Brain microvascular endothelial cell (primary cell): ENCODE data around the gene ALX4.

Experiments
- DNase-seq: peaks from one replicate; pipeline ENCODE4 v3.0.0-alpha.2; 2020
- H3K27ac ChIP-seq: fragments of 250-450 bp; sonication (Bioruptor Pico); 2 replicates; pipeline ENCODE4 v1.5.1; 2020; ENCODE audit warnings: mild to moderate bottlenecking, moderate library complexity
- H3K27me3 ChIP-seq: fragments of 250-450 bp; sonication (Bioruptor Pico); replicated peaks from 2 replicates; pipeline ENCODE4 v1.5.1; 2020; ENCODE audit warnings: mild to moderate bottlenecking
- H3K36me3 ChIP-seq: fragments of 250-450 bp; sonication (Bioruptor Pico); replicated peaks from 2 replicates; pipeline ENCODE4 v1.5.1; 2020; ENCODE audit warnings: mild to moderate bottlenecking
- H3K4me3 ChIP-seq: 2 replicates; pipeline ENCODE4 v1.5.1; 2011; ENCODE audit warnings: low read depth, mild to moderate bottlenecking, control low read depth, low read length, moderate library complexity
- CTCF ChIP-seq: IDR thresholded peaks from 2 replicates; pipeline ENCODE4 v1.5.1; 2011; ENCODE audit warnings: low read depth, mild to moderate bottlenecking, moderate library complexity, low read length, control low read depth, inconsistent platforms; ENCODE audit errors: missing control alignments
- in situ Hi-C: cut with HindIII; loops from 2 replicates; pipeline ENCODE4 v1.10.0; 2017; ENCODE audit warnings: low sequenced_read_pairs, low pct_ligation_motif_present

ALX4 gene

GRCh38 chr11:44340656-44341055 is 30.7 kb upstream of the ALX4 start:
- in situ Hi-C loops: no loop called here
- Histone ChIP-seq H3K27ac (no peak overlapping the region), H3K4me3 (no peak overlapping the region), H3K36me3 (no peaks in the 10 kb centered on the region), H3K27me3 (peaks cover 56% of the 10 kb centered on the region)
- no peak for DNase-seq
- no peak for TF ChIP-seq CTCF

GRCh38 chr11:44339530-44339883 is 29.6 kb upstream of the ALX4 start:
- Histone ChIP-seq H3K36me3 (no peaks in the 10 kb centered on the region), H3K27ac (no peak overlapping the region), H3K4me3 (no peak overlapping the region), H3K27me3 (peaks cover 64% of the 10 kb centered on the region)
- no peak for TF ChIP-seq CTCF
- in situ Hi-C loops: no loop called here
- DNase-seq: no peak

- DNase-seq: no peak
- H3K4me3 ChIP-seq: no peak overlapping the region
- peaks cover 69% of the 10 kb centered on the region for H3K27me3 ChIP-seq
- H3K36me3 ChIP-seq: no peaks in the 10 kb centered on the region
- in situ Hi-C loops: no loop called here
- no peak for TF ChIP-seq CTCF
- no peak overlapping the region for H3K27ac ChIP-seq
Observed at GRCh38 chr11:44338698-44339529, 29.0 kb upstream of the ALX4 start.

- Histone ChIP-seq H3K27me3 (peaks cover 73% of the 10 kb centered on the region), H3K36me3 (no peaks in the 10 kb centered on the region), H3K4me3 (no peak overlapping the region), H3K27ac (no peak overlapping the region)
- in situ Hi-C loops: no loop called here
- TF ChIP-seq CTCF: no peak
- DNase-seq: no peak
Observed at GRCh38 chr11:44338026-44338425, 28.1 kb upstream of the ALX4 start.

- in situ Hi-C loops: no loop called here
- H3K4me3 ChIP-seq: no peak overlapping the region
- no peaks in the 10 kb centered on the region for H3K36me3 ChIP-seq
- DNase-seq: no peak
- peaks cover 83% of the 10 kb centered on the region for H3K27me3 ChIP-seq
- no peak overlapping the region for H3K27ac ChIP-seq
- TF ChIP-seq CTCF: no peak
Observed at GRCh38 chr11:44335919-44336318, 26.0 kb upstream of the ALX4 start.

- Histone ChIP-seq H3K27ac (no peak overlapping the region), H3K36me3 (no peaks in the 10 kb centered on the region), H3K4me3 (no peak overlapping the region), H3K27me3 (peaks cover 82% of the 10 kb centered on the region)
- in situ Hi-C loops: no loop called here
- DNase-seq: no peak
- no peak for TF ChIP-seq CTCF
Observed at GRCh38 chr11:44335052-44335760, 25.3 kb upstream of the ALX4 start.
